PC-9 (cell line): ENCODE results near the gene F13A1. TPM values are rescaled to one million over a fixed set of nuclear protein-coding genes. Genes with fewer than 3 reads are reported as not detected.

Source experiments
- BruUV-seq: library from RNA; stranded (reverse); fragments of 400-500 nt; replicated peaks from 2 replicates; lab custom pipeline; 2021; lab: Mats Ljungman, UMichigan
- CTCF ChIA-PET: fragments of 300-600 bp; sonication (Branson Sonifier 250); formaldehyde crosslinking; loops from one replicate; lab custom pipeline; 2022; ENCODE audit warnings: antibody characterized with exemption; lab: Charles Lee
- POLR2A ChIA-PET: fragments of 300-600 bp; sonication (Branson Sonifier 250); formaldehyde crosslinking; loops from one replicate; lab custom pipeline; 2022; ENCODE audit warnings: antibody characterized with exemption; ENCODE audit not compliant: unreplicated experiment; lab: Charles Lee
- DNase-seq, 2 experiments: peaks; one replicate each; pipeline versions ENCODE4 v3.0.0 to v3.0.0-alpha.2; 2015 to 2022; ENCODE audit warnings: mixed read lengths in 1 of 2
- H2AFZ ChIP-seq: fragments of 200-600 bp; sonication (generic); 2 replicates; pipeline ENCODE4 v1.8.1; 2017; ENCODE audit warnings: antibody characterized with exemption
- H3F3A ChIP-seq: fragments of 200-600 bp; sonication (generic); 2 replicates; pipeline ENCODE4 v1.8.1; 2017; ENCODE audit warnings: antibody characterized with exemption, mild to moderate bottlenecking, low read depth; ENCODE audit not compliant: insufficient read depth
- H3K27ac ChIP-seq: fragments of 200-600 bp; sonication (generic); 2 replicates; pipeline ENCODE4 v1.6.1; 2016; ENCODE audit warnings: mixed run types
- H3K27me3 ChIP-seq: fragments of 200-600 bp; sonication (generic); 2 replicates; pipeline ENCODE4 v1.6.1; 2016; ENCODE audit warnings: low read depth, mixed run types; ENCODE audit not compliant: insufficient read depth
- H3K36me3 ChIP-seq: fragments of 200-600 bp; sonication (generic); 2 replicates; pipeline ENCODE4 v1.6.1; 2016; ENCODE audit warnings: low read depth, mixed run types
- H3K4me1 ChIP-seq: fragments of 200-600 bp; sonication (generic); replicated peaks from 2 replicates; pipeline ENCODE4 v1.6.1; 2016; ENCODE audit warnings: mixed run types; ENCODE audit not compliant: insufficient read depth
- H3K4me2 ChIP-seq: fragments of 200-600 bp; sonication (generic); 2 replicates; pipeline ENCODE4 v1.6.1; 2017; ENCODE audit warnings: mixed run types
- H3K4me3 ChIP-seq: fragments of 200-600 bp; sonication (generic); 2 replicates; pipeline ENCODE4 v1.6.1; 2016; ENCODE audit warnings: mixed run types
- H3K79me2 ChIP-seq: fragments of 200-600 bp; sonication (generic); 2 replicates; pipeline ENCODE4 v1.6.1; 2017; ENCODE audit warnings: low read depth, mixed run types
- H3K9me2 ChIP-seq: fragments of 200-600 bp; sonication (generic); 2 replicates; pipeline ENCODE4 v1.8.1; 2017; ENCODE audit warnings: mild to moderate bottlenecking; ENCODE audit not compliant: insufficient read depth
- H3K9me3 ChIP-seq: fragments of 200-600 bp; sonication (generic); 2 replicates; pipeline ENCODE4 v1.8.1; 2016; ENCODE audit warnings: low read depth; ENCODE audit not compliant: insufficient read depth
- H4K20me1 ChIP-seq: fragments of 200-600 bp; sonication (generic); 2 replicates; pipeline ENCODE4 v1.8.1; 2017; ENCODE audit not compliant: insufficient read depth
- CTCF ChIP-seq: fragments of 200-600 bp; sonication (generic); conservative IDR thresholded peaks from 2 replicates; pipeline ENCODE4 v1.6.1; 2017; ENCODE audit warnings: mixed run types, antibody characterized with exemption, mild to moderate bottlenecking, moderate library complexity
- EZH2 ChIP-seq: fragments of 200-600 bp; sonication (generic); IDR thresholded peaks from 2 replicates; pipeline ENCODE4 v1.8.0; 2017; ENCODE audit warnings: antibody characterized with exemption, low read depth
- intact Hi-C: fragments of 100-400 bp; cut with micrococcal nuclease; formaldehyde crosslinking; loops from one replicate; pipeline ENCODE4 v1.10.0; 2022; ENCODE audit not compliant: unreplicated experiment
- total RNA-seq: library from RNA; stranded (reverse); gene quantifications from 2 replicates; pipeline ENCODE4 v1.2.3, GENCODE V29; 2021

The F13A1 gene
- total RNA-seq, 1 experiment from 2014 or later, result not detected

GRCh38 chr6:6351511-6352025 lies 31.1 kb upstream of the F13A1 start:
- Histone ChIP-seq H3K9me2 (no peaks in the 10 kb centered on the region), H2AFZ (no peak overlapping the region), H3K79me2 (no peaks in the 10 kb centered on the region), H3K4me1 (no peaks in the 10 kb centered on the region), H3K4me2 (no peak overlapping the region), H3K27ac (no peak overlapping the region), H4K20me1 (no peaks in the 10 kb centered on the region), H3K4me3 (no peak overlapping the region), H3K9me3 (no peaks in the 10 kb centered on the region), H3K36me3 (no peaks in the 10 kb centered on the region), H3F3A (no peaks in the 10 kb centered on the region), H3K27me3 (peaks cover 4% of the 10 kb centered on the region; the same call in 1 of the 2 replicates)
- no peak for DNase-seq
- POLR2A ChIA-PET, result no interaction called here
- CTCF ChIA-PET, result no interaction called here
- TF ChIP-seq EZH2, result no peak
- no peak for TF ChIP-seq CTCF
- intact Hi-C loops, result no loop called here
- BruUV-seq, result no TSS peak

DNA sequence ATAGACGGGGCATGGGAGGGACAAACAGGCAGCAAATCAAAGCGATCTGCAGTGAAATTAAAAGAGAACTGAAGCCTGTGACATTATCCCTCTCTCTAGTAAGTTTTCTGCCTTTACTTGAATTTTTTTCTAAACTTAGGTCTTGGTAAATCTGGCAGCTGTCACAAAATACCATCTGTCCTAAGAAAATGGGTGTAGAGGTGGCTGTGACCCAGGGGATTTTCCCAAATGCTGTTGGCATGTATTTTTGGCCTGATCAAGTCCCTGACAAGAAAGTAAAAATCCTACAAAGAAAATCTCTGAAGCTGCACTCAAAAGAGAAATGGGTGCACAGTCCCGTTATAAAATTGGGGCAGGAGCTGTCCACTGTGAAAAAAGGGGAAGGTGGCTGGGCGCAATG lies 30.2 kb upstream of the F13A1 start:
- H3K4me2 ChIP-seq, result no peak overlapping the region
- ChIA-PET POLR2A (interaction anchor here (0.5 kb wide), 1 partner anchor 98 kb away, joined by 4 read pairs; no protein-coding TSS in a partner anchor), CTCF (no interaction called here)
- DNase-seq, result no peak
- intact Hi-C loops, result no loop called here
- no peaks in the 10 kb centered on the region for H4K20me1 ChIP-seq
- H3K27ac ChIP-seq, result no peak overlapping the region
- H3K4me1 ChIP-seq, result no peaks in the 10 kb centered on the region
- no peaks in the 10 kb centered on the region for H3K79me2 ChIP-seq
- TF ChIP-seq CTCF, result no peak
- TF ChIP-seq EZH2, result no peak
- no TSS peak for BruUV-seq
- H3K27me3 ChIP-seq, result peaks cover 4% of the 10 kb centered on the region; the same call in 1 of the 2 replicates
- no peaks in the 10 kb centered on the region for H3F3A ChIP-seq
- no peaks in the 10 kb centered on the region for H3K9me3 ChIP-seq
- H3K4me3 ChIP-seq, result no peak overlapping the region
- H3K9me2 ChIP-seq, result no peaks in the 10 kb centered on the region
- no peaks in the 10 kb centered on the region for H3K36me3 ChIP-seq
- H2AFZ ChIP-seq, result no peak overlapping the region

DNA sequence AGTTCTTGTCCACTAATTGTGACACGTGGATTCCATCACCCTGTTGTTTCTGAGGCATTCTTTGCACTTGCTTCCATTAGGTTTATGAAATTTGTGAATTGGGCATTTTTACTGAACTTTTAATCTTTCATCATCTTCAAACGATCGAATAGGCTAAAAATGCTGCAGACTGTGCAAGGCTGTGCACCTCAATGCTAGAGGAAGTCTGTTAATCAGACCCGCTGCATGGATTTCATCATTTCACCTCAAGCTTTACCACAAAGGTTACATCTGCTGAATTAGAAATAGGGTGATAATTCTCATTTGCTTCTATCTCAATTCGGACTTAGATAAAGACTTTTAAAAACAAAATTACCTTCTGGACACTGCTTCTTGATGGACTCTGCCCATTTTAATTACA lies 27.8 kb upstream of the F13A1 start:
- no peaks in the 10 kb centered on the region for H3K9me3 ChIP-seq
- ChIA-PET CTCF (no interaction called here), POLR2A (no interaction called here)
- H3K79me2 ChIP-seq, result no peaks in the 10 kb centered on the region
- no peak overlapping the region for H2AFZ ChIP-seq
- H4K20me1 ChIP-seq, result no peaks in the 10 kb centered on the region
- H3K9me2 ChIP-seq, result no peaks in the 10 kb centered on the region
- H3K4me1 ChIP-seq, result no peaks in the 10 kb centered on the region
- no peaks in the 10 kb centered on the region for H3F3A ChIP-seq
- no peak overlapping the region for H3K4me2 ChIP-seq
- no peaks in the 10 kb centered on the region for H3K36me3 ChIP-seq
- no peak for DNase-seq
- H3K4me3 ChIP-seq, result no peak overlapping the region
- intact Hi-C loops, result no loop called here
- no peak overlapping the region for H3K27ac ChIP-seq
- H3K27me3 ChIP-seq, result peaks cover 4% of the 10 kb centered on the region; the same call in 1 of the 2 replicates
- TF ChIP-seq EZH2 (no peak), CTCF (no peak)
- BruUV-seq, result no TSS peak
